HL-60/S4 (cell line): ENCODE data around the gene GTSE1.

Experiments
- in situ Hi-C: fragments of 300-500 bp; cut with MboI; formaldehyde crosslinking; loops from 2 replicates; pipeline ENCODE4 v1.14.3; 2022; ENCODE audit warnings: low sequenced_read_pairs

The GTSE1 gene

DNA sequence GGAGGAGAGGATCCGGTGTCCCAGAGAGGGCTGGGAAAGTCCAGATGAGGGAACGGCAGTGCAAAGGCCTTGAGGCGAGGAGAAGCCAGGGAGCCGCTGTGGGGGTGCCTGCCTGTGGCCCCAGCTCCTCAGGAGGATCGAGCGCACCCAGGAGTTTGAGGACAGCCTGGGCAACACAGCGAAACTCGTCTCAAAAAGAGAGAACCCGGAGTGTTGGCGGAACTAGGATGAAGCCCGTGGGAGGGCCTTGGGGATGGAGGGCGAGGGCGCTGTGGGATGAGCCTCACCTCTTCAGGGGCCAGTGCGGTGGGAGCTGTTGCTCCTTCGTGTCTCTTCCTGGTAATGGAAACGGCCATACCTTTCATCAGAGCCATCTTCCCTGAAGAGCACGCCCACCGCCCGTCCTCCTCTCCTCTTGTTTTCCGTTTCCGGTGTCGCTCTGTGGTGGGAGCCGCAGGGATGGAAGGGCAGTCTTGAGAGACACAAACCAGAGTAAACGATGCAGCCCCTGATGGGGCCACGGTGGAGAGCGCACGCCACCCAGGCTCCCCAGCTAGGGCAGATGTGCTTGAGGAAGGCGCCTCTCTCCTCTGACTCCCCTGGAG, 54.6 kb downstream of the GTSE1 start:
- in situ Hi-C loops: no loop called here

DNA sequence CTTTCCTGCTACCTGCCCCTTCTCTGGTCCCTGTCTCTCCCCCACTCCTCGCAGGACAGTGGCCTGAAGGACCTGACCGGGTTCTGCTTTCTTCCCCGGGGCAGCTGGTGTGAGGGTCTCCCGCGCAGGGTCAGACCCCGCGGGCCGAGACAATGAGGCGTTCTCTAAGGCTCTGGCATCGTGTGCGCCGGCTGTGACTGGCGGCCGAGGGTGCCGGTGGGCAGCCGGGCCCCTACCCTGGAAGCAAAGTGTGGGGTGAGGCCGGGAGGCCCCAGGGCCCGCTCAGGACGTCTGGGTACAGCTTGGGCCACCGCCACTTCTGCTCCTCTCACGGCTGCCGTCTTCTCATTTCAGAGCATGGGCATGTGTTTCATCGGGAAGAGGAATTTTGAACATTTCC, 55.1 kb downstream of the GTSE1 start:
- in situ Hi-C loops: no loop called here

DNA sequence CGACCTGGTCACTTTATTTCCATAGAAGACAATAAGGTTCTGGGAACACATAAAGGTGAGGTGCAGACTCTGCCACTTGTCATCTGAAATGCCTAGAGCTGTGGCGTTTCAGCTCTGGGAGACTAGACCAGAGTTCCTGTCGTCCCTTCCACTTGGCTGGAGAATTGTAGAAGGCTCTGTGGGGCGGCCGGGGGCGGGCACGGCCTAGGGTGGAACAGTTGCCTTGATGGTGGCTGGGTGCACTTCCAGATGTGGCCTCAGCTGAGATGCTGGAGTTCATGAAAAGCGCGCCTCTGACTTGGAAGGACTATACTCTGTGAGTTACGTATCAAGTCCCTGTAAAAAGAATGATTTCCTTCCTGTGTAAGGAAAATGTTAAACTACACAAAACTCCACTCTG, 55.6 kb downstream of the GTSE1 start:
- in situ Hi-C loops: no loop called here

DNA sequence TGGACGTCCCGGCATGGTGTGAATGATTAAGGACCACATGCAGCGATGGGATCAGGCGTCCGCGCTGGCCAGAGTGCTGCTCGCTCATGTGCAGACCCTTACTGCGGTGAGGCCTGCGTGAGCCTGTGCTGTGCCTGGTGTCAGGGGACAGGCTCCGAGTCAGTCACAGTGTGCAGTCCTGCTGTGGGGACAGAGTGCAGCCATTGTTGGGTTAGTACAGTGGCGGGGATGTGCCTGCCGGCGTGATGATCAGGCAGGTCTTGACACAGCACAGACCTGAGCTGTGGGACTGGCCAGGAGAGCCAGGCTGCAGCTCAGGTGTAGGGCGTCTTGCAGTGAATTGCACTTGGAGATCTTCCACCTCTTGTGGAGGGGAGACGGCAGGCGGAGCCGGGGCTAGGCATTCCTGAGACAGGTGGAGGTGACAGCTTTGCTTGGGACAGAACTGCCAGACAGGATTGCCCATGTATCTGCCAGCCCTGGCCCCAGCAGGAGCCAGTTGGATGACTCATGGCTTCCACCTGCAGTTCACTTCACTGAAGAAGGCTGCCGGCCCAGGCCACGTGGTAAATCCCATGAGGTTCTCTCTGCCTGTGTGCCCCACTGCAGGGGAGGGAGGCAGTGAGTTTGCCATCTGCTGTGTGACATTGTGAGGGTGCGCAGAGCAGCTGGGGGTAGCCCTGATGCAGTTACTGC, 56.2 kb downstream of the GTSE1 start:
- in situ Hi-C loops: no loop called here

DNA sequence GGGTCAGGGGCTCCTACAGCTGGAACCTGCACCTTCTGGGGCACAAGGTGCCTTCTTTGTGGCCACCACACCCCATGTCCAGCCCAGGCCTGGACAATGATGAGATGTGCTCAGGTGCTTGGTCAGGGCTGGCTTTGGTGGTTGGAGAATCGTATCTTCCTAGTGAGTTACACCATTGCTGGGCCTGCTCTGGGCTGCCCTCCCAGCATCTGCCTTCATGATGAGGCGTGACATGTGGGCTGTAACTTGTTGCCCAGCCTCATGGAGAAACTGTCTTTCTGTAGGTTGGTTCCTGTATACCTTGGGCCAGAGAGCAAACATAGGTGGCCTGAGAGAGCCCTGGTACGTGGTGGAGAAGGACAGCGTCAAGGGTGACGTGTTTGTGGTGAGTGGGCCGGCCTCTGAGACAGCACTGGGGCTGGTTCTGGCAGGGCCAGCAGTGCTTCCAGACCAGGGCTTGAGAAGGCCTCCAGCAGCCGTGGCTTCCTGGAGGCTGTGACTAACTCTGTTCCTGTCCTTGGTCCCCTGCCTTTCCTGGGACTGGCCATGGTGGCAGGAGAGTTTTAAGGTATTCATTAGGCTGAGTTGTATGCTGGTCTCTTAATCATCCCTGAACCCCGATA, 56.9 kb downstream of the GTSE1 start:
- in situ Hi-C loops: no loop called here

DNA sequence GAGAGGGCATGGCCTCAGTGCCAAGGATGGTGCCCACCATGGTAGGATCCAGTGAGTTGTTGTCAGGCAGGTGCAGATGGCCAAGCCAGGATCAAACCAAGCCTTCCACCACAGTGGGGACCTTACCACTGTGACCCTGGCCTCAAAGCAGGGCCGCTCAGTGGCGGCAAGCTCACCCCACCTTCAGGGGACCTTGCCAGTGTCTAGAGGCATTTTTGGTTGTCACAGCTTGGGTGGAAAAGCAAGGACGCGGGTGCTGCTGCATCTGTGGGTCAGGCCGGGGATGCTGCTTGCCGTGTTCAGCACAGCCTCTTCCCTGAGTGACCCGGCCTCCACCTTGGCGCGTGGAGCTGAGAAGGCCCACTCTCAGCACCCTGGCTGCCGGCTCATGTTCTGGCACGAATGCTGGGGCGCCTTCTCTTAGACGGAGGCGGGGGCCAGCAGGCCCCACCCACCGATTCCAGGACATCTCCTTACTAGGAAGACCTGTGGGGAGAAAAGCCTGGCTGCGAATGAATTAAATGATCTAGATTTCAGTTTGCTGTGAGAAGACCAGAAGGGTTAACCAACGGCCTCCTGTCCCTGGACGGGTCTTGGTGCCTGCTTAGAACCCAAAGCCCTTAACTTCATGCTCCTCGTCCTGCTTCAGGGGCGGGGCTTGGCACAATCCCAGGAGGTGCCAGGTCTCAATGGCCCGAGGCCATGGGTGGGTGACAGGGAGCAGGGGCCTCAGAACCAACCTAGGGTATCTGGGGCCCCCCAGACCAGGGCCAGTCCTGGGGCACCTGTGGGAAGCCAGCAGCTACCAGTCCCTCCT, 57.7 kb downstream of the GTSE1 start:
- in situ Hi-C loops: no loop called here

DNA sequence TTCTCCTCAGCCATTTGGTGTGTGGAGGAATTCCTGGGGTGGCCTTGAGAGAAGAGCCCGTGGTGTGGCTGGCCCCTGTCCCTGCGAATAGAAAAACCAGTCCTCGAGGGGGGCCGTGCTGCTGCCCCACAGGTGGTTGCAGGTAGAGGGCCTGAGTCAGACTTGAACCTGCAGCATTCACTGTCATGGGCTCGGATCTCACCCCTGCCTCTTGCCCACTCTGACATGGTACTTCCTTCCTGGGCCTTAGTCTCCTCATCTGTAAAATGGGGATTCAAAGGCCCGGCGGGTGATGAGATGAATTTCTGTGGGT, 58.3 kb downstream of the GTSE1 start:
- in situ Hi-C loops: no loop called here

DNA sequence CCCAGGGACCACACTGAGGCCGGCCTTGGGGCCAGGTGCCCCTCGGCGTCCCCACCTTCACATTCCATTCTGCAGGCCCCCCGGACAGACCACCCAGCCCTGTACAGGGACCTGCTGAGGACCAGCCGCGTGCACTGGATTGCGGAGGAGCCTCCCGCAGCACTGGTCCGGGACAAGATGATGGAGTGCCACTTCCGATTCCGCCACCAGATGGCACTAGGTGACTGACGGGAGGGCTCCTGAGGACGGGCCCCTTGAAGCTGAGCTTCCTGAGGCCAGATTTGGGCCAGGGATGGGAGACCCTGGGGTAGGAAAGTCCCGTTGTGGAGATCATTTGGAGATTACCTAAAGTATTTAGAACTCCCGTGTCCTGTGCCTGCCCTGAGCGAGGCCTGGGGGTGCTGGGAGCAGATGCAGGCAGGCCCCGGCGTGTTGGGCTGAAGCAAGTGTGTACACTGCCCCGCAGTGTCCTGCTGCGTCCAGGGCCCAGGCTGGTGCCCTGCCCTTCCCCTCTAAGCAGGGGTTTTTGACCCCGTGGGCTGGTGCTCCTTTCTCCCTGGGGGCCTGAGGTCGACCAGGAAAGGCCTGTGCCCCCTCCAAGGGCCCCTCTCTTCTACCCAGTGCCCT, 58.8 kb downstream of the GTSE1 start:
- in situ Hi-C loops: no loop called here

DNA sequence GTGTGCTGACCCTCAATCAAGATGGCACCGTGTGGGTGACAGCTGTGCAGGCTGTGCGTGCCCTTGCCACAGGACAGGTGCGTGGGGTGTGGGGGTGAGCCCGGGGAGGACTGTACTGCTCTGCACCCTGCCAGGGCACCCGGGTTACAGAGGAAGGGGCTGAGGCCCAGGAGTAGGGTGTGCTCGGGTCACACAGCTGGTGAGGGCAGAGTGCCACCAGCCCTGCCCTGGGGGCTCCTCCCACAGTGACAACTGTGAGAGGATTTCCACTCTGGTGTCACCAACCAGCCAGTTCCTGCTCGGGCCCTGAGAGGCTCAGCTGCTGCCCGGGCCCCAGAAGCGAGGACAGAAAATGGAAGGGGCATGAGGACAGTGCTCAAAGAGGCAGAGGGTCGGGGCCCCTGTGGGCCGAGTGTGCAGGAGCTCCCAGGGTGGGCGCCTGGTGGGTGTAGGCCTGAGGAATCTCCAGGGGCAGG, 59.4 kb downstream of the GTSE1 start:
- in situ Hi-C loops: no loop called here

DNA sequence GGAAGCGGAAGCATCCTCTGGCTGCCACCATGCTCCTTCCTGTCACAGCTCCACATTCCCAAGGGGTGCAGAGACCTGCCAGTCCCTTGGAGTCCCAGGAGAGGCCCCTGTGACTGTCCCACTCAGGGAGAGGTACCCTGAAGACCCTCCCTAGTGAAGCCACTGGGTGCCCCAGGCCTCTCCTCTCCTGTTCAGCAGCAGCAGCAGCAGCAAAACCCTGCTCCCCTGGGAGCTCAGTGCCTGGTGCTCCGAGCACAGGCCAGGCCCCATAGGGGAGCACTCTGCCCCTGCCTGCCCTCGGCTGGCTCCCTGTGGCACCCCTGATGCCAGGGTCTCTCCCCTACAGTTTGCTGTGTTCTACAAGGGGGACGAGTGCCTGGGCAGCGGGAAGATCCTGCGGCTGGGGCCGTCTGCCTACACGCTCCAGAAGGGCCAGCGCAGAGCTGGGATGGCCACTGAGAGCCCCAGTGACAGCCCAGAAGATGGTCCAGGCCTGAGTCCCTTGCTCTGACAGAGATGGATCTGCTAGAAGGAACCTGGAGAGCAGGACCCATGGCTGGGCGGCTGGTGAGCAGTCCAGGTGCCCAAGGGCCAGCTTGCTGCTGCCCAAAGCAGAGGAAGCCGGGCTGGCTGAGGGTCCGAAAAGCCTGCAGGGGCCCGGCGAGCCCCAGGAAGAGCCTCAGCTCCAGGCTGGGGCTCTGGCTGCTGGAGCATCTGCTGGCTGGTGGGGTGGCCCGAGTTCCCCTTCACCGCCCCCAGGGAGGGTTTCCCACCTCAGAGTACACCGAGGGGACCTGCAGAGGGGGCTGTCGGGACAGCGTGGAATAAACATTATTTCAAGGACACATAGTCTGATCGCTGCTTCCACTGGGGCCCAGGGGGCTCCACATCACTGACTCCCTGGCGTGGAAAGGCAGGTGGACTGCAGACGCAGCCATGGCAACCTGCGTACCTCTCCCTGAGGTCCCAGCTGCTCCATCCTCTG, 60.1 kb downstream of the GTSE1 start:
- in situ Hi-C loops: no loop called here

DNA sequence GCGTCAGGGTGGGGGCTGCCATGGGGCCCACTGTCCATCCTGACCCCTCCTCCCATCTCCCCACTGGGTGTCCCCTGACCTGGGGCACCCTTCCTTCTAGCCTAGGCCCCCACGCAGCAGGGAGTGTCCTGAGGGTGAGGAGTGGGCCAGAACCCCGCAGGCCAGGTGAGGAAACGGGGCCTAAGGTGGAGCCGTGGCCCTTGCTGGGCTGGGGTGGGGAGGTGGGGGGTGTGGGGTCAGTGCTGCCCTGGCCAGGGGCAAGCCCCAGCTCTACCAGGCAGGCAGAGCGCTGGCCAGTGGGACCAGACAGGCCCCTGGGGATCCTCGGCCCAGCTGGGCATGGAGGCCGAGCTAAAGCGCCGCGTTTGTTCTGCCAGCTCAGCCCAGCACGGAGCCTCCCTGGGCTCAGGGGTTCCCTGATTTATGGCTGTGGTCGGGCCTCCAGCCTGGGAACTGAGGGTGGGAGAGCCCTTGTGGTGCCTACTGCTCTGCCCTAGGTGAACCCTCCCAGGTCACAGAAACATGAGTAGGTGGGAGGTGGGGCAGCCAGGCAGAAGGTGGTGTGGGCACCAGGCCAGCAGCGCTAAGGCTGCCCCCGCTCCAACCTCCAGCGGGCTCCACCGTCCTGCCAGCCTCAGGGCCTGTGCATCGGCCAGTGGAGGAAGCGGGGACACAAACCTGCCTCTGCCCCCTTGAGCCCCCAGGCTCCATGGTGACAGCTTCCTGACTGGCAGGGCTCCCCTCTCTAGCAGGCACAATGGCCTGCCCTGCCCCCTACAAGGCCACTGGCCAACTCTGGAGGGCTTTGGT, 61.2 kb downstream of the GTSE1 start:
- in situ Hi-C loops: no loop called here

DNA sequence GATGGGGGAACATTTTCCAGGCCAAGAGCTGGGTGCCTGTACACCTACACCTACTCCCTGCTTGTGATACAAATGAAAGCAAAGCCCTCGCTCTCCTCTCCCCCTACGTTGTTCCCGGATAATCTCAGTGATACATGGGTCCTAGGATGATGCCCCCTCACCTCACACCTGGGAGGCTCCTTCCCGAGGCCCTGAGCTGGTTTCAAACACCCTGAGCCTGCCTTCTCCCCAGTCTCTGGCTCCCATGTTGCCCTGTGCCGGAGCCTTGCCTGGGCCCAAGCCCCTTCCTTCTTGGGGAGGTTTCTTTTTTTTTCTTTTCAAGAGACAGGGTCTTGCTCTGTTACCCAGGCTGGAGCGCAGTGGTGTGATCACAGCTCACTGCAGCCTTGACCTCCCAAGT, 62.1 kb downstream of the GTSE1 start:
- in situ Hi-C loops: no loop called here

DNA sequence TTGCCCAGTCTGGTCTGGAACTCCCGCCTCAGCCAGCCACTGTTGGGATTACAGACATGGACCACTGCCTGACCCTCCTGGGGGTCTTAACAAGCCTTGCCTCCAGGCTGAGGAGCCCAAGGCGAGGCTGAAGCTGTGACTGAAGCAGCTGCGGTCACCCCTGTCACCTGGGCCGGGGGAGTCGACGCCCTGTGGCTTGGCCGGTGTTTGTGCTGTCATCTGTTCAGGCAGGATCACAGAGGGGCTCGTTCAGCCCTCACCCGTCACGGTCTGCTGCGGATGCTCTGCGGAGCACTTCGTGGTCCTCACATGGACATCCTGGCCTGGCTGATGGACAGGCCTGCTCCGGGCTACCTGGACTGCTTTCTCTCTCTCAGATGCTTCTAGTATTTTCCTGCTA, 62.7 kb downstream of the GTSE1 start:
- in situ Hi-C loops: no loop called here

DNA sequence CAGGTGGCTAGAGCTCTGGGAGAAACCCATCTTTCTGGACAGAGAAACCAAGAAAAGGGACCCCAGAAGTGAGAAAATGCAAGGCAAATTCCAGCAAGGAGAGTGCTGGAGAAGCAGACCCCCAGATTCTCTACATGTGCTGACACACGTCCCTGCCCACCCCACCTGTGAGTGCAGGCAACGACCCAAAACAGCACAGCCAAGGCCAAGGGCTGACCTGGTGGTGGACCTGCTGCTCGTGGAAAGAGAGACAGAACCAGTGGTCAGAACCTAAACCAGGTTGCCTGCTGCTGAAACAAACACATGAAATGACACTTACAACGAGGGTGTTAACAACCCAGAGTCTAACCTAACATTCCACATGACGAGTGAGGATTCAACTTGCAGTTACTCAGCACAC, 63.4 kb downstream of the GTSE1 start:
- in situ Hi-C loops: no loop called here

DNA sequence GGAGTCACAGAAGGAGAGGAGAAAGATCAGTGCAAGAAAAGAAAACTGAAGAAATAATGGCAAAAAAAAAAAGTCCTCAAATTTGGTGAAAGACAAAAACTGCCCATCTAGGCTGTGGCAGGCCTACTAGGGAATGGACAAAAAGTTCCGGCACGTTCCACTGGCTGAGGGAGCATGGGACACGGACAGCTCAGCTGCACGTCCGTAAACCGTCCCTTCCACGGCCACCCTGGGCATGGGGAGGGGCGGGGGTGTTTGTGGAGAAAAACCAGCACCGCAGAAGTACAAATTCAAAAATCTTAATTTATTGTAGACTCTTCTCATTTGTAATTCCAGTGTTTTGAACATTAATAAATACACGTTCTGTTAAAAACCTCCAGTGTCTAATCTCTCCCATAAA, 64.2 kb downstream of the GTSE1 start:
- in situ Hi-C loops: no loop called here

DNA sequence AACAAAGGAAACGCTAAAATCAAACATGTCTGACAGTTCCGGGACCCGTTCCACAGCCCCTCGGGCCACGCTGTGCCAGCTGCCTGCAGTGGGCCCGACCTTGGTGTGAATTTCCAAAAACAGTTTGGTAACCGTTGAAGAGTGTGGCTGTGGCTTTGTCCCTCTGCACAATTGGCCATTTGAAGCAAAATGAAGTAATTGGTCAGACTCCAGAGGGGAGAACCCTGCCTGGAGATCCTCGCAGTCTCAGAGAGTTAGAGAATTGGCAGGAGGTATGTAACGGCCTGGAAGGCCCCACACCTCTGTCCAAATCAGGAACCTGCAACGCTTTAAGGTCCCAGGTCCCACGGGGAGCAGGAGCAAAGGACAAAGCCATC, 65.1 kb downstream of the GTSE1 start:
- in situ Hi-C loops: no loop called here

DNA sequence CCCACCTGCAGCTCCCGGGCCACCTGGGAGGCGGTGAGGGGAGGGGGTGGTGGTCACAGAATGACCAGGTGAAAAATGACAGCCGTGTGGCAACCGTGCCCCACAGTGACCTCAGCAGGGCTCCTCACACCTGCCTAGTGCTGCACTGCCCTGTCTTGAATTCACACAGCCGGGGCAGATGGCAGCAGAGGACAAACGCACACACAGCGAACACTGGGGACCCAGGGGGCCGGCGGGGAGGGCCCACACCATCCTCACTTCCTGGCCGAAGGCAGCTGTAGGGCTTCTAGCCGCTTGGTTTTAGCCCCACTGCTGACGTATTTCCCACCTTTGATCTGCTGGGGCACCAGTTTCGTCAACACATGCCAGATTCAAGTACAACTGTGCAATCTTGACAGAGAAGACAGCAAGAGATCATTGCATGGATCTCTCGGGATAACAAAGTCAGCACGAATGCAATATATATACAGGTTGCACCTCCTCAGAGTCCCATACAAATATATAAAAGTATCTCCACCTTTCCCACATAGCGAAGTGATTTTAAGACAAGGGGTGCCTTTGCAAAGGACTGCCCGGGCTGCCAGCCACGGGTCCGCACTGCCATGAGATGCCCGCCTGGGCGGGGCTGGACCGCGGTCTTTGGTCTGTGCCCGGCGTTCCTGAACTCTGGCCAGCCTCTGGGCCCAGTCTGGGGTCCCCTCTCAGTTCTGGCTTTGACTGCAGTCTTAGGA, 65.7 kb downstream of the GTSE1 start:
- in situ Hi-C loops: no loop called here

DNA sequence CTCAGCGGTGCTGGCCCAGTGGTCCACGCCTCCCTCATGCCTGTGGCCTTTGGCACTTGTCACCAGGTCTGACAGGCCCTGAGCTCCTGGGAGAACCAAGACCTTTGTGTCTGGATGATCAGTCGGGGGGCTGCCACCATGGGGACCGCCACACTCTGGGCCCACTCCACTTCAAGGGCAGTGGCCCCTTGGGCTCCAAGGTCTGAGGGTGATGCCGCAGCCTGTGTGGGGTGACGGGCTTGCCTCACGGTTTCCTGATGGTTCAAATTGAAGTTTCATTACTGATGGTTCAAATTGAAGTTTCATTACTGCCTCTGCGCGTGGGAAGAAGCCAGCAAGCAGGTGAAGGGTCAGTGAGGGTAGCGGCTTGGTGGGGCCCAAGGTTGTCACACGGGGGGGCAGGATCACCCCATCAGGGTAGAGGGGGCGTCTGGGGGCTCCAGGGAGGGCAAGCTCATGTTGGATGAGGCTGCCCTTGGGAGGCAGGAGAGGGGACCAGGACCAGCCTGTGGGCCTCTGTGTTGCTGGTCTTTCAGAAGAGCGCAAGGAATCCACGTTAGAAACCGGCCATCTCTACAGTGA, 66.4 kb downstream of the GTSE1 start:
- in situ Hi-C loops: no loop called here
